Fibroblast of skin of right biceps (primary cell): ENCODE data around the gene USP10.

Experiments
- DNase-seq: peaks from one replicate; pipeline ENCODE4 v3.0.0-alpha.2; 2013

Gene USP10

GRCh38 chr16:84753412-84754326 is 53.9 kb downstream of the USP10 start:
- DNase-seq = no peak

- peak; percentile 84 for DNase-seq
These were observed 54.6 kb downstream of the USP10 start for GRCh38 chr16:84754353-84754856.

- DNase-seq = no peak
These were observed 55.3 kb downstream of the USP10 start for GRCh38 chr16:84754956-84755672.

GRCh38 chr16:84756830-84757229 is 57.0 kb downstream of the USP10 start:
- no peak for DNase-seq

- no peak for DNase-seq
These were observed 58.8 kb downstream of the USP10 start for GRCh38 chr16:84758627-84759026.

- DNase-seq = no peak
These were observed 59.3 kb downstream of the USP10 start for GRCh38 chr16:84759061-84759460.

GRCh38 chr16:84759906-84760305 is 60.1 kb downstream of the USP10 start:
- DNase-seq = no peak

- no peak for DNase-seq
These were observed 61.9 kb downstream of the USP10 start for GRCh38 chr16:84761448-84762368.

GRCh38 chr16:84763164-84763563 is 63.4 kb downstream of the USP10 start:
- DNase-seq = no peak

GRCh38 chr16:84763629-84764028 is 63.8 kb downstream of the USP10 start:
- no peak for DNase-seq

GRCh38 chr16:84764970-84765369 is 65.2 kb downstream of the USP10 start:
- DNase-seq = no peak

GRCh38 chr16:84765616-84766580 is 66.1 kb downstream of the USP10 start:
- no peak for DNase-seq

GRCh38 chr16:84766978-84767773 is 67.4 kb downstream of the USP10 start:
- DNase-seq = no peak

GRCh38 chr16:84768061-84768807 is 68.4 kb downstream of the USP10 start:
- DNase-seq = no peak

- DNase-seq = no peak
These were observed 69.0 kb downstream of the USP10 start for GRCh38 chr16:84768808-84769197.

GRCh38 chr16:84769416-84769815 is 69.6 kb downstream of the USP10 start:
- DNase-seq = no peak

- no peak for DNase-seq
These were observed 73.5 kb downstream of the USP10 start for GRCh38 chr16:84773312-84773711.

- DNase-seq = peak; percentile 79
These were observed 75.0 kb downstream of the USP10 start for GRCh38 chr16:84774810-84775209.

GRCh38 chr16:84775262-84775810 is 75.5 kb downstream of the USP10 start:
- no peak for DNase-seq

- DNase-seq = no peak
These were observed 77.6 kb downstream of the USP10 start for GRCh38 chr16:84777435-84777834.
